Liver (tissue), 9 donors: ENCODE data around the gene MED25. TPM values are rescaled to one million over a fixed set of nuclear protein-coding genes. Genes with fewer than 3 reads are reported as not detected.

Source experiments
- DNase-seq: peaks from one replicate; pipeline ENCODE4 v3.0.0-alpha.2; 2017; ENCODE audit warnings: low spot score
- H3K27ac ChIP-seq, 2 donors: one replicate each; pipeline ENCODE4 v1.7.0; 2013; ENCODE audit warnings: inconsistent platforms in 2 of 2, low read length in 2 of 2, control low read depth in 1 of 2, low read depth in 1 of 2, mild to moderate bottlenecking in 1 of 2
- H3K27me3 ChIP-seq, 4 donors: one replicate each; pipeline versions ENCODE4 v1.6.1 to v1.7.0; 2013; ENCODE audit warnings: low read length in 3 of 4, inconsistent platforms in 1 of 4, mild to moderate bottlenecking in 1 of 4, moderate library complexity in 1 of 4; ENCODE audit not compliant: control insufficient read depth in 4 of 4, insufficient read depth in 4 of 4
- H3K36me3 ChIP-seq, 4 donors: one replicate each; pipeline versions ENCODE4 v1.6.1 to v1.7.0; 2013; ENCODE audit warnings: low read length in 3 of 4, mild to moderate bottlenecking in 3 of 4, low read depth in 1 of 4, moderate library complexity in 1 of 4; ENCODE audit not compliant: control insufficient read depth in 4 of 4, insufficient read depth in 3 of 4
- H3K4me1 ChIP-seq, 4 donors: one replicate each; pipeline versions ENCODE4 v1.6.1 to v1.7.0; 2013; ENCODE audit warnings: low read length in 3 of 4, mild to moderate bottlenecking in 3 of 4, moderate library complexity in 1 of 4; ENCODE audit not compliant: control insufficient read depth in 4 of 4, insufficient read depth in 4 of 4
- H3K4me3 ChIP-seq, 3 donors: one replicate each; pipeline versions ENCODE4 v1.6.1 to v1.7.0; 2013; ENCODE audit warnings: low read length in 3 of 3, control low read depth in 1 of 3, low read depth in 1 of 3, mild to moderate bottlenecking in 1 of 3
- H3K9ac ChIP-seq, 2 donors: one replicate each; pipeline ENCODE4 v1.7.0; 2013; ENCODE audit warnings: low read length in 2 of 2, mild to moderate bottlenecking in 2 of 2, moderate library complexity in 2 of 2, control low read depth in 1 of 2, low read depth in 1 of 2
- H3K9me3 ChIP-seq, 4 donors: one replicate each; pipeline versions ENCODE4 v1.6.1 to v1.7.0; 2013; ENCODE audit warnings: low read length in 3 of 4; ENCODE audit not compliant: control insufficient read depth in 4 of 4
- ATF3 ChIP-seq: IDR thresholded peaks from 2 replicates; pipeline ENCODE4 v1.6.1; 2016; ENCODE audit warnings: antibody characterized with exemption
- CTCF ChIP-seq: fragments of 150-350 bp; IDR thresholded peaks from 2 replicates; pipeline ENCODE4 v1.5.1; 2017; ENCODE audit warnings: improper control_type of control experiment, low read depth, low read length; ENCODE audit not compliant: missing input control
- EGR1 ChIP-seq, 2 donors: IDR thresholded peaks; 2 replicates each; pipeline ENCODE4 v1.6.1; 2016 to 2018; ENCODE audit warnings: antibody characterized with exemption in 2 of 2, low read depth in 2 of 2
- FOXA1 ChIP-seq: IDR thresholded peaks from 2 replicates; pipeline ENCODE4 v1.6.1; 2016; ENCODE audit warnings: antibody characterized with exemption
- FOXA2 ChIP-seq: IDR thresholded peaks from 2 replicates; pipeline ENCODE4 v1.6.1; 2016; ENCODE audit warnings: antibody characterized with exemption
- GABPA ChIP-seq, 2 donors: IDR thresholded peaks in 1 of 2; conservative IDR thresholded peaks in 1 of 2; 2 replicates each; pipeline ENCODE4 v1.6.1; 2016; ENCODE audit warnings: antibody characterized with exemption in 2 of 2, mild to moderate bottlenecking in 1 of 2, moderate library complexity in 1 of 2
- HNF4A ChIP-seq, 2 donors: conservative IDR thresholded peaks; 2 replicates each; pipeline ENCODE4 v1.6.1; 2016; ENCODE audit warnings: antibody characterized with exemption in 2 of 2, mild to moderate bottlenecking in 2 of 2
- HNF4G ChIP-seq: IDR thresholded peaks from 2 replicates; pipeline ENCODE4 v1.6.1; 2016; ENCODE audit warnings: antibody characterized with exemption
- JUND ChIP-seq, 2 donors: IDR thresholded peaks; 2 replicates each; pipeline ENCODE4 v1.6.1; 2016; ENCODE audit warnings: antibody characterized with exemption in 2 of 2
- MAX ChIP-seq: IDR thresholded peaks from 2 replicates; pipeline ENCODE4 v1.6.1; 2016; ENCODE audit warnings: antibody characterized with exemption
- NR2F2 ChIP-seq: IDR thresholded peaks from 2 replicates; pipeline ENCODE4 v1.6.1; 2016; ENCODE audit warnings: antibody characterized with exemption
- RAD21 ChIP-seq, 2 donors: IDR thresholded peaks; 2 replicates each; pipeline ENCODE4 v1.6.1; 2016; ENCODE audit warnings: antibody characterized with exemption in 2 of 2, mild to moderate bottlenecking in 2 of 2
- REST ChIP-seq: IDR thresholded peaks from 2 replicates; pipeline ENCODE4 v1.6.1; 2016; ENCODE audit warnings: antibody characterized with exemption, mild to moderate bottlenecking
- RXRA ChIP-seq, 2 donors: IDR thresholded peaks; 2 replicates each; pipeline ENCODE4 v1.6.1; 2017 to 2018; ENCODE audit warnings: antibody characterized with exemption in 2 of 2, mild to moderate bottlenecking in 1 of 2
- SP1 ChIP-seq: IDR thresholded peaks from 2 replicates; pipeline ENCODE4 v1.6.1; 2018; ENCODE audit warnings: antibody characterized with exemption, mild to moderate bottlenecking
- TAF1 ChIP-seq: conservative IDR thresholded peaks from 2 replicates; pipeline ENCODE4 v1.6.1; 2016; ENCODE audit warnings: antibody characterized with exemption, mild to moderate bottlenecking
- YY1 ChIP-seq: IDR thresholded peaks from 2 replicates; pipeline ENCODE4 v1.6.1; 2016; ENCODE audit warnings: antibody characterized with exemption, mild to moderate bottlenecking
- ZBTB33 ChIP-seq: IDR thresholded peaks from 2 replicates; pipeline ENCODE4 v1.6.1; 2016; ENCODE audit warnings: antibody characterized with exemption
- WGBS: extraction: QIAGEN DNeasy Blood & Tissue Kit; methylation state at CpG from one replicate; pipeline ENCODE4 v1.1.7; 2013; 5-methylcytosine and 5-hydroxymethylcytosine counted together
- polyA plus RNA-seq, 2 donors: library from polyadenylated mRNA; stranded (reverse) in 1 of 2; unstranded in 1 of 2; fragments of 200-250 nt in 1 of 2; fragments of >200 nt in 1 of 2; fragmentation: Nextera tagmentation in 1 of 2; extraction: Ambion mirVana in 1 of 2; gene quantifications; one replicate each; pipeline versions ENCODE4 v1.2.1 to v1.2.3, GENCODE V29; 2013 to 2015
- total RNA-seq, 2 donors: library from RNA; depleted of rRNA; stranded (reverse); fragments of >200 nt; gene quantifications; one replicate each; pipeline ENCODE4 v1.2.3, GENCODE V29; 2014
- donor health status: healthy.
- donor health status: healthy.
- donor health status: healthy.
- donor health status: healthy.
- donor health status: healthy.

MED25 gene
- total and polyA plus RNA-seq, 4 donors = 4.7 to 24.1 (median 9.6) TPM

GRCh38 chr19:49869009-49869483 is 51.0 kb downstream of the MED25 start:
- peaks cover 15 to 44% (median 33%) of the 10 kb centered on the region in 4 donors for H3K4me1 ChIP-seq
- under 1% methylated on average over 15 of the region's 15 CpGs for WGBS
- no peaks in the 10 kb centered on the region for H3K27me3 ChIP-seq
- H3K36me3 ChIP-seq = peaks cover 0 to 3% (median 1%) of the 10 kb centered on the region in 4 donors
- TF ChIP-seq EGR1 (IDR thresholded peaks at IDR 0.05; ENCODE audit: low read depth in 2 of 2) = peak in 1 of 2 donors; percentile 13
- no peak for TF ChIP-seq TAF1
- H3K9me3 ChIP-seq = no peaks in the 10 kb centered on the region
- H3K9ac ChIP-seq = no peak overlapping the region
- peak overlapping the region; percentile 89 to 94 for H3K27ac ChIP-seq
- H3K4me3 ChIP-seq = peak overlapping the region in 2 of 3 donors; percentile 3 to 32
- DNase-seq = no peak

- Histone ChIP-seq H3K36me3 (no peaks in the 10 kb centered on the region), H3K4me3 (peak overlapping the region; percentile 46 to 66 (median 56)), H3K27me3 (no peaks in the 10 kb centered on the region), H3K4me1 (peaks cover 15 to 47% (median 34%) of the 10 kb centered on the region in 4 donors), H3K9ac (peak overlapping the region; percentile 43 to 54), H3K9me3 (no peaks in the 10 kb centered on the region), H3K27ac (peak overlapping the region; percentile 86 to 94)
- TF ChIP-seq RXRA (IDR thresholded peaks at IDR 0.05) (peak in 1 of 2 donors; percentile 34), FOXA1 (no peak), NR2F2 (no peak), JUND (IDR thresholded peaks at IDR 0.05) (peak in 1 of 2 donors; percentile 54), RAD21 (IDR thresholded peaks at IDR 0.05) (no peak), HNF4G (no peak), ATF3 (no peak), YY1 (peak; percentile 95), TAF1 (no peak), HNF4A (conservative IDR thresholded peaks at IDR 0.05) (peak in 1 of 2 donors; percentile 29), SP1 (peak; percentile 100), REST (peak; percentile 63), MAX (peak; percentile 37), EGR1 (IDR thresholded peaks at IDR 0.05; ENCODE audit: low read depth in 2 of 2) (peak in 1 of 2 donors; percentile 64), ZBTB33 (no peak), FOXA2 (no peak), CTCF (no peak), GABPA (IDR thresholded peaks at IDR 0.05 in 1 of 2, conservative IDR thresholded peaks at IDR 0.05 in 1 of 2) (peak in 1 of 2 donors; percentile 78)
- DNase-seq = peak; percentile 95
- WGBS = under 1% methylated on average over 67 of the region's 67 CpGs
Observed at GRCh38 chr19:49869484-49870308, 51.6 kb downstream of the MED25 start.
